AG10803 (cell line): ENCODE measurements around the gene UNC79.

Source experiments
- DNase-seq: peaks from one replicate; pipeline ENCODE4 v3.0.0; 2010; ENCODE audit warnings: low read depth
- H3K4me3 ChIP-seq: 2 replicates; pipeline ENCODE4 v1.5.1; 2011; ENCODE audit warnings: mild to moderate bottlenecking, low read length, control low read depth
- TF ChIP-seq, protein P1 (sequence below): conservative IDR thresholded peaks from 2 replicates; pipeline ENCODE4 v1.5.1; 2011; ENCODE audit warnings: mild to moderate bottlenecking, low read length, control low read depth, inconsistent platforms

The UNC79 gene

DNA sequence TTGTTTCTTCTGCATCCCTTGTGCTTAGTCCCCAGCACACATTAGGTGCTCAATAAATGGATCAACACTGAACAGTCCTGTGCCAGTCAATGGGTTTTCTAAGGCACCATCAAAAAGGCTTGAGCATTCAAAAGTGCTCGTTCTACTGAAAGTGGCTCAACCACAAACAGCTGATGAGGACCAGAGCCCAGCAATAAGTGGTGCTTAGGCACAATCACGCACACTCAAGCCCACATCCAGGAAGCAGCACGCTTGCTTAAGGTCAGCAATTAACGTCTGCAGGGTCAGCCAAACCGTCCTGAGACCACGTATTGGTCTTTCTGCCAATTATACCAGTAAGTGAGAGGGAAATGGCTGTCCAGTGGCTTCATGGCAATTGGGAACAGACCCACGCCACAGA, 301.0 kb downstream of the UNC79 start:
- DNase-seq: no peak
- TF ChIP-seq, protein P1, sequence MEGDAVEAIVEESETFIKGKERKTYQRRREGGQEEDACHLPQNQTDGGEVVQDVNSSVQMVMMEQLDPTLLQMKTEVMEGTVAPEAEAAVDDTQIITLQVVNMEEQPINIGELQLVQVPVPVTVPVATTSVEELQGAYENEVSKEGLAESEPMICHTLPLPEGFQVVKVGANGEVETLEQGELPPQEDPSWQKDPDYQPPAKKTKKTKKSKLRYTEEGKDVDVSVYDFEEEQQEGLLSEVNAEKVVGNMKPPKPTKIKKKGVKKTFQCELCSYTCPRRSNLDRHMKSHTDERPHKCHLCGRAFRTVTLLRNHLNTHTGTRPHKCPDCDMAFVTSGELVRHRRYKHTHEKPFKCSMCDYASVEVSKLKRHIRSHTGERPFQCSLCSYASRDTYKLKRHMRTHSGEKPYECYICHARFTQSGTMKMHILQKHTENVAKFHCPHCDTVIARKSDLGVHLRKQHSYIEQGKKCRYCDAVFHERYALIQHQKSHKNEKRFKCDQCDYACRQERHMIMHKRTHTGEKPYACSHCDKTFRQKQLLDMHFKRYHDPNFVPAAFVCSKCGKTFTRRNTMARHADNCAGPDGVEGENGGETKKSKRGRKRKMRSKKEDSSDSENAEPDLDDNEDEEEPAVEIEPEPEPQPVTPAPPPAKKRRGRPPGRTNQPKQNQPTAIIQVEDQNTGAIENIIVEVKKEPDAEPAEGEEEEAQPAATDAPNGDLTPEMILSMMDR: no peak
- no peak overlapping the region for H3K4me3 ChIP-seq

DNA sequence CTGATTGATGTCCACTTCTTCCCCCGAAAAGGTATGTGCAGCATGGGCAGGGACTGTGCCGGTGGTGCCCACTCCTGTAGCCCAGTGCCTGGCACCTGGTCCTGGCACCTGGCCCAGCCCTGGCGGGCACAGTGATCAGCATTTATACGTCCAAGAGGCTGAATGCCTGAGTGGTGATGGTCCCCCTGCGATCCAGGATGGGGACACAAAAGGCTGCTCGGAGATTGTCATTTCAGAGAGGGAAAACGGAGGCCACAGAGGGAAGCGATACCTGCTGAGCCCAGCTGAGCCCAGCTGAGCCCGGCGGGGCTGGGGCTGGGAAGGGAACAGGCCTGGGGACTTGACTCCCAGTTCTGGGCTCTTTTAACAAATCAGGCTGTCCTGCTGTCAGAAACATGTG, 301.8 kb downstream of the UNC79 start:
- TF ChIP-seq, protein P1: no peak
- H3K4me3 ChIP-seq: no peak overlapping the region
- DNase-seq: no peak

DNA sequence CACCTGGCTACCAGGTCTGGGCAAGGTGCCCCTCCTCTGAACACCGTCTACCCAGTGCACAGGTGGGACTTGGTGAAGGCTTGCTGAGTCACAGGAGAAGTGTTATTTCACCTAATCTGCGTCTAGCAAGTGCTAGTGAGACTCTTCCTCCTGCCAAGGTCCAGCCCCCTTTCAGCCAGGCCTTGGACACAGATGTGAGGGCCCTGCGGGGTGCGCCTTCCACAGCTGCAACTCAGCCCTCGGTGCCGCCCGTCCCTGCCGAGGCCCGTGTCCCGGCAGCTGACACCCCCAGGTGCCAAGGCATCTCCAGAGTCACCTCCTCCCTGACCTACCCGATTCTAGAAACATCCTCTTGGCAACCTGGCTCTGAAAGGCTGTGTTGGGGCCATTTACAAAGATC, 302.5 kb downstream of the UNC79 start:
- no peak overlapping the region for H3K4me3 ChIP-seq
- DNase-seq: no peak
- TF ChIP-seq, protein P1: no peak

DNA sequence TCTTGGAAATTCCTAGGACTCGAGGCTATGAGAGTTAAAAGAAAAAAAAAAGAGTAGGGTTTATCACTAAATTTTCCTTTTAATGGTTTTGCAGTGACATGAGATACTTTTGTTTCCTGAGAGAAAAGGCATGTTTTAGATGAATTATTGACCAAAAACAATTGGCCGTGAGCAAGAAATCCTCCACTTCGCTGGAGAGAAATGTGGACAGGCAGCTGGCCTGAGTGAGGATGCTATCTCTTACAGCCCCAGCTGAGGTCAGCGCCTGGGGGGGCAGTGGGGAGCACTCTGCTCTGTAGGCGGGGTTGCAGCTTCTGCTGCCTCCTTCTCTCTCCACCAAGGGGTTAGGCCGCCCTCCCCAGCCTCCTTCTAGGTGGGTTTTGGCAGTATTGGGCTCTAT, 302.9 kb downstream of the UNC79 start:
- H3K4me3 ChIP-seq: no peak overlapping the region
- DNase-seq: no peak
- TF ChIP-seq, protein P1: no peak

DNA sequence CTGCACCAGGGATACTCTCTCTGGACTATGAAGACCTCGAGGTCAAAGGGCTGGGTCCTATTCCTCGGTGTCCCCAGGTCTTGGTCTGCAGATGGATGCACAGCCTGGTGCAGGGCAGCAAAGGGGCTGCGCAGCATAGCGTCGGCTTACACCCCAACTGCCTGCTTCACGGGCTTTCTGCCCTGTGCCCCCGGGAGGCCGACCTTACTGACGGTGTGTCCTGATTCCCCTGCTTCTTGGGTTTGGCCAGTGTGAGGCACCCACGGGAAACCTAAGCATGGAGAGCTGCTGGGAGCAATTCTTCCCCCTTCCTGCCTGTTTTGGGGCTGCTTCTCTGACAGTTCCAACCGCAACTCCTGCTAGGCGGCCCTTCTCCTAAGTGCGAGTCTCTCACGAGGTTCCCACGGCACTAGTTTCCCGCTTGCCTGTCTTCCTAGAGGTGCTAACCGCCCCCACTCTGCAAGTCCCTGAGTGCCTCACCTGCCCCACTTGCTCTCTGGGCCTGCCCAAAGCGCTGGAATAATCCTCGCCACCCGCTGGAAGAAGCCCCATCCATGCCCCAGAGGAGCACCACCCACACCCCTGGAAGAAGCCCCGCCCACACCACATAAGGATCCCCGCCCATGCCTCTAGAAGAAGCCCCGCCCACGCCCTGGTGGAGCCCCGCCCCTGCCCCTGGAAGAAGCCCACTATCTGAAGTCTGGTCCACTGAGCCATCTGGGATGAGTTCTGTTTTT, 303.5 kb downstream of the UNC79 start:
- no peak overlapping the region for H3K4me3 ChIP-seq
- DNase-seq: no peak
- TF ChIP-seq, protein P1: no peak

DNA sequence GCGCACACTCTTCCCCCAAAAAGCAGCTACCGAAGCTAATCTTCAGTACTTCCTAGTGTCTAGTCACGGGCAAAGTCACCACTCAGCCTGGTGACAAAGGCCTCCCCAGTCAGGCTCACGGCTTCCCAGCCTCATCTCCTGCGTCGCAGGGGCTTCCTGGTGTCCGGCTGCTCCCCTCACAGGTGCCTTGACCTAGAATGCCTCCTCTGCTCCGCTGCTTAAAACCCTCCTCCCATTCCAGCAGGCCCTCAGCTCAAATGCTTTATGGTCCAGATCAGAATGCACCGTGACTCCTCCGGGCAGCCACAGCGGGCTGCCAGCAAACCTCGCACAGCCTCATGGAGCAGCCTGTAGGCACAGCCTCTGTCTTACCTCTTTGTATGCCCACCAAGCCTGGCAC, 304.5 kb downstream of the UNC79 start:
- no peak for DNase-seq
- no peak overlapping the region for H3K4me3 ChIP-seq
- TF ChIP-seq, protein P1: no peak

DNA sequence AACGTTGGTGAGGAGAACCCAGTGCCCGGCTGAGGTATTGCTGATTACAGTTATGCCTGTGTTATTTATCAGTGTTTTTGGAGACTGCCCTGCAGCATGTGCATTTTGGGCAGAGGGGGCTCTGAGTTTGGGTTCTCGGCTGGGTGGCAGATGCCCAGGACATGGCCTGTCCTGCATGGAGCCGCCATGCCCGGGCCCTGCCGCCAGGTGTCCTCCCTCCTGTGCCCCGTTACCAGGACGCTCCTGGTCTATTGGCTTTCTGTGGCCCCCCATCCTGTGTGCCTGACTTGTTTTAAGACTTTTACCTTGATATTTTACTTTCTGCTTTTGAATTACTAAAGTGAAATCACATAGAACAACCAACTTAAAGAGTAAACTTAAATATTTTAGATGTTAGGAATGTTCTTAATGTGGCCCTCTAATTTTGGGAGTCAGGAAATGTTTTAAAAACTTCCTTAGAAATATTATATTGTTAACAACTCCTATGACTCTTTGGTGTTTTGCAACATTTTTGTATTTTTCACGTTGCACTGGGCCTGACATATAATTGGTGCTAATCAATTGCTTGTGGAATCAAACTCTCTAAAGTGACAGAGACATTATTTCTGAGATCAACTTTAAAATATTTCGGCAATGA, 305.8 kb downstream of the UNC79 start:
- H3K4me3 ChIP-seq: no peak overlapping the region
- no peak for DNase-seq
- TF ChIP-seq, protein P1: 0 out of 2 replicates have a peak, but pooled peaks have one; percentile 1
